K562 (cell line): ENCODE data around the gene GUCA1A. TPM values are rescaled to one million over a fixed set of nuclear protein-coding genes. Genes with fewer than 3 reads are reported as not detected.

Source experiments
- ATAC-seq: fragments of 200-7000 bp; cut with Tn5 transposase; 3 replicates; pipeline ENCODE4 v1.9.1; 2020; ENCODE audit warnings: moderate library complexity
- BruUV-seq: library from RNA; stranded (reverse); fragments of 400-500 nt; replicated peaks from 2 replicates; lab custom pipeline; 2021; lab: Mats Ljungman, UMichigan
- CTCF ChIA-PET: fragments of 300-600 bp; formaldehyde crosslinking; extraction: SDS; loops from one replicate; lab custom pipeline; 2021; ENCODE audit warnings: low intra/inter-chr PET ratio; lab: Yijun Ruan, JAX
- POLR2A ChIA-PET: fragments of 300-600, 350-650 bp; sonication (Branson Sonifier 250); formaldehyde crosslinking; extraction: SDS; loops from one replicate; lab custom pipeline; 2021; ENCODE audit warnings: antibody characterized with exemption, inconsistent platforms; lab: Yijun Ruan, JAX
- DNase-seq, 4 experiments: peaks; one replicate each; pipeline versions ENCODE4 v3.0.0 to v3.0.0-alpha.2; 2011 to 2018; ENCODE audit warnings: low spot score in 3 of 4, mixed read lengths in 3 of 4; ENCODE audit errors: extremely low read depth in 1 of 4
- FAIRE-seq: peaks from 2 replicates; lab custom pipeline; 2011; peaks lifted over from hg19 to GRCh38; lab: Jason Lieb, UNC
- H2AFZ ChIP-seq: 2 replicates; pipeline ENCODE4 v1.6.0; 2011; ENCODE audit warnings: low read depth, low read length, control low read depth, inconsistent platforms
- H3K27ac ChIP-seq: fragments of 200-600 bp; 3 replicates; pipeline ENCODE4 v1.8.0; 2011; ENCODE audit warnings: low read depth, mild to moderate bottlenecking, control low read depth, inconsistent platforms, low read length, moderate library complexity, mixed read lengths; ENCODE audit errors: extremely low read depth
- H3K27me3 ChIP-seq, 2 experiments: fragments of 300-600 bp in 1 of 2; 2 replicates in 1 of 2; 3 replicates in 1 of 2; pipeline versions ENCODE4 v1.6.0 to v1.8.0; 2011; ENCODE audit warnings: inconsistent platforms in 2 of 2, low read length in 2 of 2, mild to moderate bottlenecking in 1 of 2, mixed read lengths in 1 of 2, moderate library complexity in 1 of 2; ENCODE audit not compliant: control insufficient read depth in 2 of 2, insufficient read depth in 2 of 2
- H3K36me3 ChIP-seq: fragments of 300-600 bp; 3 replicates; pipeline ENCODE4 v1.8.0; 2011; ENCODE audit warnings: mild to moderate bottlenecking, low read length, inconsistent platforms; ENCODE audit not compliant: control insufficient read depth, insufficient read depth
- H3K4me1 ChIP-seq, 2 experiments: fragments of 200-600 bp in 1 of 2; replicated peaks in 1 of 2; 2 replicates in 1 of 2; 3 replicates in 1 of 2; pipeline versions ENCODE4 v1.5.1 to v1.8.0; 2011; ENCODE audit warnings: inconsistent platforms in 2 of 2, low read length in 2 of 2, mild to moderate bottlenecking in 1 of 2, mixed read lengths in 1 of 2, moderate library complexity in 1 of 2; ENCODE audit not compliant: control insufficient read depth in 2 of 2, insufficient read depth in 2 of 2
- H3K4me2 ChIP-seq: 2 replicates; pipeline ENCODE4 v1.6.1; 2011; ENCODE audit warnings: low read length, control low read depth, inconsistent platforms, mixed read lengths; ENCODE audit not compliant: insufficient read depth
- H3K4me3 ChIP-seq: fragments of 200-600 bp; sonication (generic), shearing (Covaris generic); 2 replicates; pipeline ENCODE4 v1.5.1; 2016; ENCODE audit warnings: control low read depth, inconsistent platforms
- H3K79me2 ChIP-seq: fragments of 200-600 bp; 3 replicates; pipeline ENCODE4 v1.8.0; 2011; ENCODE audit warnings: low read length, inconsistent platforms; ENCODE audit not compliant: control insufficient read depth, insufficient read depth
- H3K9ac ChIP-seq, 2 experiments: 2 replicates each; pipeline versions ENCODE4 v1.6.0 to v1.6.1; 2011; ENCODE audit warnings: low read depth in 2 of 2, low read length in 2 of 2, control low read depth in 1 of 2, inconsistent platforms in 1 of 2, mild to moderate bottlenecking in 1 of 2, mixed read lengths in 1 of 2; ENCODE audit not compliant: insufficient read depth in 1 of 2
- H3K9me1 ChIP-seq: one replicate; pipeline ENCODE4 v1.6.0; 2011; ENCODE audit warnings: inconsistent platforms, mild to moderate bottlenecking, low read length, moderate library complexity; ENCODE audit not compliant: control insufficient read depth, insufficient read depth
- H3K9me3 ChIP-seq: replicated peaks from 2 replicates; pipeline ENCODE4 v1.5.1; 2011; ENCODE audit warnings: low read depth, low read length, inconsistent platforms; ENCODE audit not compliant: control insufficient read depth, insufficient read depth
- H4K20me1 ChIP-seq: replicated peaks from 2 replicates; pipeline ENCODE4 v1.6.1; 2011; ENCODE audit warnings: low read length, inconsistent platforms, mixed read lengths; ENCODE audit not compliant: control insufficient read depth, insufficient read depth
- ATF7 ChIP-seq: fragments of 450-650 bp; IDR thresholded peaks from 2 replicates; pipeline ENCODE4 v1.7.1; 2014; ENCODE audit warnings: mild to moderate bottlenecking, moderate library complexity
- EZH2 ChIP-seq: IDR thresholded peaks from 2 replicates; pipeline ENCODE4 v1.6.1; 2012; ENCODE audit warnings: low read depth, mild to moderate bottlenecking, inconsistent platforms, low read length, borderline replicate concordance
- IRF1 ChIP-seq: sonication (generic); formaldehyde crosslinking; IDR thresholded peaks from 2 replicates; pipeline ENCODE4 v1.8.0; 2022; ENCODE audit warnings: missing genetic modification reagents, mild to moderate bottlenecking, borderline replicate concordance
- MEF2A ChIP-seq: IDR thresholded peaks from 2 replicates; pipeline ENCODE4 v1.6.1; 2011; ENCODE audit warnings: low read depth, mild to moderate bottlenecking, low read length, moderate library complexity; ENCODE audit not compliant: control insufficient read depth
- MYBL2 ChIP-seq, 2 experiments: fragments of 450-650 bp in 1 of 2; sonication (generic) in 1 of 2; formaldehyde crosslinking in 1 of 2; IDR thresholded peaks; 2 replicates each; pipeline versions ENCODE4 v1.6.1 to v1.8.1; 2017 to 2022; ENCODE audit warnings: borderline replicate concordance in 1 of 2, inconsistent platforms in 1 of 2, low read depth in 1 of 2, mild to moderate bottlenecking in 1 of 2, missing genetic modification reagents in 1 of 2, moderate library complexity in 1 of 2
- ZBTB17 ChIP-seq: fragments of 450-650 bp; formaldehyde crosslinking; IDR thresholded peaks from 2 replicates; pipeline ENCODE4 v1.4.0; 2020; ENCODE audit warnings: mild to moderate bottlenecking
- WGBS: fragments of 100-300 bp; shearing (Covaris generic); methylation state at CpG from one replicate; pipeline ENCODE4 v1.1.6; 2016; ENCODE audit warnings: low coverage, mixed read lengths; ENCODE audit not compliant: insufficient coverage; ENCODE audit errors: missing lambda C conversion rate; 5-methylcytosine and 5-hydroxymethylcytosine counted together
- in situ Hi-C: fragments of 300-500 bp; cut with MboI; formaldehyde crosslinking; loops from 4 replicates; pipeline ENCODE4 v1.15.0; 2018; ENCODE audit warnings: inconsistent platforms, mixed read lengths
- intact Hi-C: fragments of 100-400 bp; cut with micrococcal nuclease; formaldehyde crosslinking; loops from 2 replicates; pipeline ENCODE4 v1.14.2; 2022
- polyA plus RNA-seq, 8 experiments: library from polyadenylated mRNA; depleted of rRNA in 4 of 8; stranded (reverse) in 5 of 8; unstranded in 3 of 8; fragments of >200 nt; fragmentation: Nextera tagmentation in 2 of 8; fragmentation: Illumina TruSeq in 1 of 8; extraction: Ambion mirVana in 2 of 8; extraction: Trizol in 1 of 8; gene quantifications; 2 replicates each; pipeline versions ENCODE4 v1.2.1 to v1.2.3, GENCODE V29; 2011 to 2014; ENCODE audit warnings: inconsistent platforms in 1 of 8, missing spikeins in 1 of 8
- total RNA-seq, 7 experiments: library from RNA; depleted of rRNA in 6 of 7; stranded (reverse); fragments of >200 nt in 6 of 7; fragmentation: Illumina TruSeq in 2 of 7; extraction: Trizol in 2 of 7; gene quantifications; 2 replicates each; pipeline versions ENCODE4 v1.2.1 to v1.2.3, GENCODE V29; 2011 to 2021; ENCODE audit warnings: low replicate concordance in 1 of 7

The GUCA1A gene
- total and polyA plus RNA-seq, 9 of the 15 experiments (the other 6 are each of a cell fraction or from before 2014, with no cell fraction given), result not detected

GRCh38 chr6:42211726-42212125, 38.6 kb downstream of the GUCA1A start:
- DNase-seq, result no peak

More at GRCh38 chr6:42211726-42212125, 38.6 kb downstream of the GUCA1A start:
- Histone ChIP-seq H3K9me3 (no peaks in the 10 kb centered on the region), H3K27me3 (no peaks in the 10 kb centered on the region), H3K27ac (no peak overlapping the region), H3K4me1 (peaks cover 6 to 14% of the 10 kb centered on the region in 2 experiments; a peak in 4 of 5 replicates), H3K36me3 (peaks cover 82% of the 10 kb centered on the region), H3K79me2 (peaks cover 37% of the 10 kb centered on the region), H3K4me2 (no peak overlapping the region), H4K20me1 (no peaks in the 10 kb centered on the region), H3K9ac (no peak overlapping the region), H3K4me3 (no peak overlapping the region), H2AFZ (no peak overlapping the region), H3K9me1 (no peaks in the 10 kb centered on the region)
- no peak for TF ChIP-seq ATF7
- no peak for TF ChIP-seq EZH2
- TF ChIP-seq ZBTB17 (CRISPR knock-in tag), result no peak
- TF ChIP-seq IRF1 (CRISPR knock-in tag), result no peak
- TF ChIP-seq MYBL2 (IDR thresholded peaks at IDR 0.05; ENCODE audit: low read depth), result no peak
- no peak for TF ChIP-seq MYBL2 (CRISPR knock-in tag; IDR thresholded peaks at IDR 0.05; ENCODE audit: borderline replicate concordance)
- no peak for TF ChIP-seq MEF2A
- POLR2A ChIA-PET, result interaction anchor here (0.7 to 1.0 kb wide), 4 partner anchors 17 to 368 kb away, joined by 3 to 4 read pairs (median 4); partner anchors contain the start of gene GUCA1B
- CTCF ChIA-PET, result interaction anchor here (0.6 kb wide), 1 partner anchor 69 kb away, joined by 3 read pairs; the partner anchor contains the start of gene C6orf132
- FAIRE-seq (no peak), ATAC-seq (no peak)
- intact Hi-C loops, result loop anchor here (2.0 to 10.0 kb wide), 2 partner anchors 79 to 107 kb away; no protein-coding TSS in a partner anchor
- BruUV-seq, result no TSS peak
- in situ Hi-C loops, result no loop called here
- 97% methylated on average over 6 of the region's 6 CpGs for WGBS
